GM12878 (cell line): ENCODE results near the gene ADAMTS18.

ENCODE experiments used
- BMI1 ChIP-seq: fragments of 450-650 bp; IDR thresholded peaks from 2 replicates; pipeline ENCODE4 v1.6.1; 2016; ENCODE audit warnings: mild to moderate bottlenecking, moderate library complexity, borderline replicate concordance
- CTCF ChIP-seq, 3 experiments: IDR thresholded peaks in 2 of 3; conservative IDR thresholded peaks in 1 of 3; 2 replicates each; pipeline ENCODE4 v1.5.1; 2011; ENCODE audit warnings: low read depth in 3 of 3, low read length in 3 of 3, mild to moderate bottlenecking in 3 of 3, control low read depth in 2 of 3, moderate library complexity in 2 of 3, inconsistent platforms in 1 of 3, mixed read lengths in 1 of 3; ENCODE audit not compliant: control insufficient read depth in 2 of 3, insufficient read depth in 1 of 3; ENCODE audit errors: extremely low read depth in 1 of 3
- EZH2 ChIP-seq: IDR thresholded peaks from 2 replicates; pipeline ENCODE4 v1.6.1; 2012; ENCODE audit warnings: low read depth, mild to moderate bottlenecking, control low read depth, inconsistent platforms, low read length, borderline replicate concordance; ENCODE audit not compliant: control insufficient read depth
- MAX ChIP-seq: IDR thresholded peaks from 2 replicates; pipeline ENCODE4 v1.6.1; 2012; ENCODE audit warnings: low read depth, low read length, improper control_type of control experiment
- POLR2A ChIP-seq: IDR thresholded peaks from 2 replicates; pipeline ENCODE4 v1.6.1; 2011; ENCODE audit warnings: low read depth, mild to moderate bottlenecking, low read length
- SREBF2 ChIP-seq: IDR thresholded peaks from 2 replicates; pipeline ENCODE4 v1.6.1; 2012; ENCODE audit warnings: mild to moderate bottlenecking, low read length
- YY1 ChIP-seq: IDR thresholded peaks from 2 replicates; pipeline ENCODE4 v1.6.1; 2011; ENCODE audit warnings: low read depth, mild to moderate bottlenecking, low read length
- TF ChIP-seq, protein P1 (sequence below): fragments of 450-650 bp; formaldehyde crosslinking; IDR thresholded peaks from 2 replicates; pipeline ENCODE4 v1.4.0; 2020; ENCODE audit warnings: mild to moderate bottlenecking, moderate library complexity

GRCh38 chr16:77322757-77323156, 112.1 kb downstream of the ADAMTS18 start:
- TF ChIP-seq CTCF (IDR thresholded peaks at IDR 0.05 in 2 of 3, conservative IDR thresholded peaks at IDR 0.05 in 1 of 3; ENCODE audit: control insufficient read depth in 2 of 3, extremely low read depth in 1 of 3, insufficient read depth in 1 of 3, low read depth in 3 of 3, low read length in 3 of 3), result no peak
- no peak for TF ChIP-seq MAX
- TF ChIP-seq, protein P1, sequence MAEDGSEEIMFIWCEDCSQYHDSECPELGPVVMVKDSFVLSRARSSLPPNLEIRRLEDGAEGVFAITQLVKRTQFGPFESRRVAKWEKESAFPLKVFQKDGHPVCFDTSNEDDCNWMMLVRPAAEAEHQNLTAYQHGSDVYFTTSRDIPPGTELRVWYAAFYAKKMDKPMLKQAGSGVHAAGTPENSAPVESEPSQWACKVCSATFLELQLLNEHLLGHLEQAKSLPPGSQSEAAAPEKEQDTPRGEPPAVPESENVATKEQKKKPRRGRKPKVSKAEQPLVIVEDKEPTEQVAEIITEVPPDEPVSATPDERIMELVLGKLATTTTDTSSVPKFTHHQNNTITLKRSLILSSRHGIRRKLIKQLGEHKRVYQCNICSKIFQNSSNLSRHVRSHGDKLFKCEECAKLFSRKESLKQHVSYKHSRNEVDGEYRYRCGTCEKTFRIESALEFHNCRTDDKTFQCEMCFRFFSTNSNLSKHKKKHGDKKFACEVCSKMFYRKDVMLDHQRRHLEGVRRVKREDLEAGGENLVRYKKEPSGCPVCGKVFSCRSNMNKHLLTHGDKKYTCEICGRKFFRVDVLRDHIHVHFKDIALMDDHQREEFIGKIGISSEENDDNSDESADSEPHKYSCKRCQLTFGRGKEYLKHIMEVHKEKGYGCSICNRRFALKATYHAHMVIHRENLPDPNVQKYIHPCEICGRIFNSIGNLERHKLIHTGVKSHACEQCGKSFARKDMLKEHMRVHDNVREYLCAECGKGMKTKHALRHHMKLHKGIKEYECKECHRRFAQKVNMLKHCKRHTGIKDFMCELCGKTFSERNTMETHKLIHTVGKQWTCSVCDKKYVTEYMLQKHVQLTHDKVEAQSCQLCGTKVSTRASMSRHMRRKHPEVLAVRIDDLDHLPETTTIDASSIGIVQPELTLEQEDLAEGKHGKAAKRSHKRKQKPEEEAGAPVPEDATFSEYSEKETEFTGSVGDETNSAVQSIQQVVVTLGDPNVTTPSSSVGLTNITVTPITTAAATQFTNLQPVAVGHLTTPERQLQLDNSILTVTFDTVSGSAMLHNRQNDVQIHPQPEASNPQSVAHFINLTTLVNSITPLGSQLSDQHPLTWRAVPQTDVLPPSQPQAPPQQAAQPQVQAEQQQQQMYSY (CRISPR knock-in tag), result no peak
- no peak for TF ChIP-seq POLR2A
- TF ChIP-seq SREBF2, result no peak
- no peak for TF ChIP-seq EZH2
- TF ChIP-seq YY1, result no peak
- no peak for TF ChIP-seq BMI1
